Measurements from ENCODE around the gene INF2. TPM values are rescaled to one million over a fixed set of nuclear protein-coding genes. Genes with fewer than 3 reads are reported as not detected.

INF2 gene
- total RNA-seq, 1 donor from 2014 or later: 130 TPM

DNA sequence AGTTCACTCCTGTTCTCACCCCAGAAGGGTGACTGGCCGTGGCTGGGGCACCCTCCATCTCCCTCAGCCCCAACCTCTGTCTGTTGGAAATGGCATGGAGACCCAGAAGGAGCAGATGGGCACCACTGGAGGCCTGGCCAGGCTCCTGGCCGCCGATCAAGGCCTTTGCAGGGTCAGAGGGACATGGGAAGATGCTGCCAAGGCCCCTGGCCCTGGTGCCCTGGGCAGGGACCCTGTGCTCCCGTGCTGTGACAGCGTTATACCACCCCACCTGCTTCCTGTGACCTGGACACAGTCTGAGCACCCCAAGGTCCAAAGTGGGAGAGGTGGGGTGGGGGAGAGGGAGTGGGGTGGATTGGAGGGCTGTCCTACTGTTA is 3.5 kb downstream of the INF2 start:
- Mint-ChIP-seq H3K9me3 (ENCODE audit: unreplicated experiment) (no peaks in the 10 kb centered on the region), H3K27me3 (ENCODE audit: unreplicated experiment) (no peaks in the 10 kb centered on the region), H3K27ac (ENCODE audit: unreplicated experiment) (no peak overlapping the region), H3K4me1 (ENCODE audit: unreplicated experiment) (peaks cover 70% of the 10 kb centered on the region), H3K4me3 (ENCODE audit: unreplicated experiment) (no peak overlapping the region), H3K36me3 (ENCODE audit: unreplicated experiment) (peaks cover 4% of the 10 kb centered on the region)
- TF ChIP-seq, protein P1, sequence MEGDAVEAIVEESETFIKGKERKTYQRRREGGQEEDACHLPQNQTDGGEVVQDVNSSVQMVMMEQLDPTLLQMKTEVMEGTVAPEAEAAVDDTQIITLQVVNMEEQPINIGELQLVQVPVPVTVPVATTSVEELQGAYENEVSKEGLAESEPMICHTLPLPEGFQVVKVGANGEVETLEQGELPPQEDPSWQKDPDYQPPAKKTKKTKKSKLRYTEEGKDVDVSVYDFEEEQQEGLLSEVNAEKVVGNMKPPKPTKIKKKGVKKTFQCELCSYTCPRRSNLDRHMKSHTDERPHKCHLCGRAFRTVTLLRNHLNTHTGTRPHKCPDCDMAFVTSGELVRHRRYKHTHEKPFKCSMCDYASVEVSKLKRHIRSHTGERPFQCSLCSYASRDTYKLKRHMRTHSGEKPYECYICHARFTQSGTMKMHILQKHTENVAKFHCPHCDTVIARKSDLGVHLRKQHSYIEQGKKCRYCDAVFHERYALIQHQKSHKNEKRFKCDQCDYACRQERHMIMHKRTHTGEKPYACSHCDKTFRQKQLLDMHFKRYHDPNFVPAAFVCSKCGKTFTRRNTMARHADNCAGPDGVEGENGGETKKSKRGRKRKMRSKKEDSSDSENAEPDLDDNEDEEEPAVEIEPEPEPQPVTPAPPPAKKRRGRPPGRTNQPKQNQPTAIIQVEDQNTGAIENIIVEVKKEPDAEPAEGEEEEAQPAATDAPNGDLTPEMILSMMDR (IDR thresholded peaks at IDR 0.05): no peak
- DNase-seq (ENCODE audit: extremely low spot score, unreplicated experiment): no peak

- no peaks in the 10 kb centered on the region for H3K9me3 Mint-ChIP-seq (ENCODE audit: unreplicated experiment)
- TF ChIP-seq, protein P1 (IDR thresholded peaks at IDR 0.05): no peak
- peak overlapping the region; percentile 62 for H3K27ac Mint-ChIP-seq (ENCODE audit: unreplicated experiment)
- peaks cover 70% of the 10 kb centered on the region for H3K4me1 Mint-ChIP-seq (ENCODE audit: unreplicated experiment)
- H3K27me3 Mint-ChIP-seq (ENCODE audit: unreplicated experiment): no peaks in the 10 kb centered on the region
- H3K4me3 Mint-ChIP-seq (ENCODE audit: unreplicated experiment): no peak overlapping the region
- peaks cover 4% of the 10 kb centered on the region for H3K36me3 Mint-ChIP-seq (ENCODE audit: unreplicated experiment)
- DNase-seq (ENCODE audit: extremely low spot score, unreplicated experiment): no peak
These were observed 4.3 kb downstream of the INF2 start for GRCh38 chr14:104693482-104694431.

GRCh38 chr14:104694475-104694950 is 5.1 kb downstream of the INF2 start:
- Mint-ChIP-seq H3K36me3 (ENCODE audit: unreplicated experiment) (peaks cover 4% of the 10 kb centered on the region), H3K9me3 (ENCODE audit: unreplicated experiment) (no peaks in the 10 kb centered on the region), H3K4me1 (ENCODE audit: unreplicated experiment) (peaks cover 72% of the 10 kb centered on the region), H3K27ac (ENCODE audit: unreplicated experiment) (peak overlapping the region; percentile 62), H3K27me3 (ENCODE audit: unreplicated experiment) (no peaks in the 10 kb centered on the region), H3K4me3 (ENCODE audit: unreplicated experiment) (no peak overlapping the region)
- TF ChIP-seq, protein P1 (IDR thresholded peaks at IDR 0.05): no peak
- DNase-seq (ENCODE audit: extremely low spot score, unreplicated experiment): no peak

- Mint-ChIP-seq H3K27me3 (ENCODE audit: unreplicated experiment) (no peaks in the 10 kb centered on the region), H3K36me3 (ENCODE audit: unreplicated experiment) (peaks cover 4% of the 10 kb centered on the region), H3K4me3 (ENCODE audit: unreplicated experiment) (no peak overlapping the region), H3K9me3 (ENCODE audit: unreplicated experiment) (no peaks in the 10 kb centered on the region), H3K27ac (ENCODE audit: unreplicated experiment) (peak overlapping the region; percentile 72), H3K4me1 (ENCODE audit: unreplicated experiment) (peaks cover 72% of the 10 kb centered on the region)
- TF ChIP-seq, protein P1 (IDR thresholded peaks at IDR 0.05): no peak
- no peak for DNase-seq (ENCODE audit: extremely low spot score, unreplicated experiment)
These were observed 5.7 kb downstream of the INF2 start for GRCh38 chr14:104694991-104695659.

GRCh38 chr14:104695660-104696000 is 6.2 kb downstream of the INF2 start:
- TF ChIP-seq, protein P1 (IDR thresholded peaks at IDR 0.05): no peak
- Mint-ChIP-seq H3K27me3 (ENCODE audit: unreplicated experiment) (no peaks in the 10 kb centered on the region), H3K4me3 (ENCODE audit: unreplicated experiment) (no peak overlapping the region), H3K36me3 (ENCODE audit: unreplicated experiment) (peaks cover 4% of the 10 kb centered on the region), H3K4me1 (ENCODE audit: unreplicated experiment) (peaks cover 70% of the 10 kb centered on the region), H3K9me3 (ENCODE audit: unreplicated experiment) (no peaks in the 10 kb centered on the region), H3K27ac (ENCODE audit: unreplicated experiment) (peak overlapping the region; percentile 72)
- no peak for DNase-seq (ENCODE audit: extremely low spot score, unreplicated experiment)

Data from osteocyte (in vitro differentiated cells).